PC-3 (cell line): ENCODE measurements around the gene PEX14. TPM values are rescaled to one million over a fixed set of nuclear protein-coding genes. Genes with fewer than 3 reads are reported as not detected.

Experiments used
- ATAC-seq: fragments of 200-7000 bp; cut with Tn5 transposase; 2 replicates; pipeline ENCODE4 v1.9.1; 2020; ENCODE audit warnings: mild to moderate bottlenecking, moderate library complexity
- BruUV-seq: library from RNA; stranded (reverse); fragments of 400-500 nt; replicated peaks from 2 replicates; lab custom pipeline; 2021; lab: Mats Ljungman, UMichigan
- CTCF ChIA-PET: fragments of 300-600 bp; sonication (Branson Sonifier 250); formaldehyde crosslinking; loops from one replicate; lab custom pipeline; 2022; ENCODE audit warnings: antibody characterized with exemption; lab: Charles Lee
- POLR2A ChIA-PET: fragments of 300-600 bp; sonication (Branson Sonifier 250); formaldehyde crosslinking; loops from one replicate; lab custom pipeline; 2022; ENCODE audit warnings: antibody characterized with exemption; ENCODE audit not compliant: unreplicated experiment; lab: Charles Lee
- DNase-seq: peaks from one replicate; pipeline ENCODE4 v3.0.0-alpha.2; 2015
- H2AFZ ChIP-seq: fragments of 300-600 bp; sonication (generic); 2 replicates; pipeline ENCODE4 v1.6.0; 2016; ENCODE audit warnings: antibody characterized with exemption, low read length
- H3F3A ChIP-seq: fragments of 300-600 bp; sonication (generic); one replicate; pipeline ENCODE4 v1.6.0; 2017; ENCODE audit warnings: antibody characterized with exemption, low read length, control low read depth, mild to moderate bottlenecking; ENCODE audit not compliant: unreplicated experiment
- H3K27ac ChIP-seq: fragments of 300-600 bp; sonication (generic); 2 replicates; pipeline ENCODE4 v1.5.1; 2016; ENCODE audit warnings: mild to moderate bottlenecking, low read length
- H3K27me3 ChIP-seq: fragments of 300-600 bp; sonication (generic); 2 replicates; pipeline ENCODE4 v1.6.1; 2016; ENCODE audit warnings: low read length, mixed read lengths
- H3K36me3 ChIP-seq: fragments of 300-600 bp; sonication (generic); 2 replicates; pipeline ENCODE4 v1.6.1; 2016; ENCODE audit warnings: low read depth, mixed run types, low read length, mixed read lengths
- H3K4me1 ChIP-seq: fragments of 300-600 bp; sonication (generic); 2 replicates; pipeline ENCODE4 v1.5.1; 2016; ENCODE audit warnings: low read length; ENCODE audit not compliant: insufficient read depth
- H3K4me2 ChIP-seq: fragments of 300-600 bp; sonication (generic); 2 replicates; pipeline ENCODE4 v1.6.0; 2016; ENCODE audit warnings: low read length
- H3K4me3 ChIP-seq: fragments of 300-600 bp; sonication (generic); 2 replicates; pipeline ENCODE4 v1.5.1; 2016; ENCODE audit warnings: mild to moderate bottlenecking, low read length, mixed read lengths
- H3K79me2 ChIP-seq: fragments of 300-600 bp; sonication (generic); 2 replicates; pipeline ENCODE4 v1.6.1; 2017; ENCODE audit warnings: low read length, mixed read lengths
- H3K9ac ChIP-seq: fragments of 300-600 bp; sonication (generic); 2 replicates; pipeline ENCODE4 v1.6.0; 2016; ENCODE audit warnings: mild to moderate bottlenecking, low read length
- H3K9me2 ChIP-seq: fragments of 300-600 bp; sonication (generic); replicated peaks from 2 replicates; pipeline ENCODE4 v1.6.1; 2016; ENCODE audit warnings: mixed run types, low read length, mixed read lengths
- H3K9me3 ChIP-seq: fragments of 300-600 bp; sonication (generic); 2 replicates; pipeline ENCODE4 v1.6.1; 2016; ENCODE audit warnings: low read length, mixed read lengths
- H4K20me1 ChIP-seq: fragments of 300-600 bp; sonication (generic); 2 replicates; pipeline ENCODE4 v1.6.1; 2016; ENCODE audit warnings: low read length, mixed read lengths
- EZH2 ChIP-seq: fragments of 300-600 bp; sonication (generic); IDR thresholded peaks from one replicate; pipeline ENCODE4 v1.6.1; 2017; ENCODE audit warnings: antibody characterized with exemption, mild to moderate bottlenecking, low read length; ENCODE audit not compliant: unreplicated experiment
- EZH2phosphoT487 ChIP-seq: fragments of 300-600 bp; sonication (generic); IDR thresholded peaks from 2 replicates; pipeline ENCODE4 v1.6.1; 2018; ENCODE audit warnings: mild to moderate bottlenecking, antibody characterized with exemption, low read length, borderline replicate concordance
- intact Hi-C: fragments of 100-400 bp; cut with micrococcal nuclease; formaldehyde crosslinking; loops from 2 replicates; pipeline ENCODE4 v1.9.0; 2023
- total RNA-seq: library from RNA; depleted of rRNA; stranded (reverse); fragments of >200 nt; gene quantifications from 2 replicates; pipeline ENCODE4 v1.2.3, GENCODE V29; 2014
- TF ChIP-seq, protein P1 (sequence below): fragments of 300-600 bp; sonication (generic); conservative IDR thresholded peaks from 2 replicates; pipeline ENCODE4 v1.5.1; 2017; ENCODE audit warnings: antibody characterized with exemption, low read depth, mild to moderate bottlenecking, low read length

Gene PEX14
- total RNA-seq, 1 experiment from 2014 or later: 24.9 TPM

DNA sequence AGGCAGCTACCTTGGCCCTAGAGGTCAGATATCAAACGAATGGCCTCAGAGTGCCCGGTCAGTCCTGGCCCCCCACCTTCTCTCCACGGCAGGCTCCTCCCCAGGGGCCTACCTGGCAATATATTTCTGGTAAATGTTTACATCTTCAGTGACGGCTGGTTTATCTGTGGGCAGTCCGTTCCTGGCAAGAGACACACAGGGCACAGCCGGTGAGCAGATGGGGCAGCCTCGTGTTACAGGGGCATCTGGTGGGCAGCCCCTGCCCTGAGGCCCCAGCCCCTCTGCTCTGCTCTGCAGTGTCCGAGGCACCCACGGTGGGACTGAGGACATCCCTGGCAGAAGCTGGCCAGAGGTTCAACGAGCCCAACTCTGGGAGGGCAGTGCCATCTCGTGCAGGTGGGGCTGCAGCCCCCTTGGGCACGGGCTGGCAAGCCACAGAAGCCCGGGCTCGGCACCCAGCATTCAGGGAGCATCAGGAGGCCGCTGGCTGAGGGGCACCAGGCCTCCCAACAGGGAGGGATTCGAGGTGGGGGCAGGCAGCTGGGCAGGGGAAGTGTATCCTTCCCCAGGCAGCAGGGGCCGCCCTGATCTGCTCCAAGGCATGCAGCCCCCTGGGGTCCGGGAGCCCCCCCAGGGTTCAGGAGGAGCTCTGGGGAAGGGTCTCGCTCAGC, 183.8 kb downstream of the PEX14 start:
- no peaks in the 10 kb centered on the region for H3K9me2 ChIP-seq
- intact Hi-C loops: no loop called here
- no peak for DNase-seq
- H3K9ac ChIP-seq: no peak overlapping the region
- H3K9me3 ChIP-seq: no peaks in the 10 kb centered on the region
- no peak for ATAC-seq
- CTCF ChIA-PET: no interaction called here
- BruUV-seq: no TSS peak
- no peaks in the 10 kb centered on the region for H3F3A ChIP-seq
- H3K79me2 ChIP-seq: no peaks in the 10 kb centered on the region
- no peak overlapping the region for H3K27ac ChIP-seq
- H3K27me3 ChIP-seq: no peaks in the 10 kb centered on the region
- POLR2A ChIA-PET: no interaction called here
- H3K36me3 ChIP-seq: no peaks in the 10 kb centered on the region
- H4K20me1 ChIP-seq: no peaks in the 10 kb centered on the region
- TF ChIP-seq, protein P1, sequence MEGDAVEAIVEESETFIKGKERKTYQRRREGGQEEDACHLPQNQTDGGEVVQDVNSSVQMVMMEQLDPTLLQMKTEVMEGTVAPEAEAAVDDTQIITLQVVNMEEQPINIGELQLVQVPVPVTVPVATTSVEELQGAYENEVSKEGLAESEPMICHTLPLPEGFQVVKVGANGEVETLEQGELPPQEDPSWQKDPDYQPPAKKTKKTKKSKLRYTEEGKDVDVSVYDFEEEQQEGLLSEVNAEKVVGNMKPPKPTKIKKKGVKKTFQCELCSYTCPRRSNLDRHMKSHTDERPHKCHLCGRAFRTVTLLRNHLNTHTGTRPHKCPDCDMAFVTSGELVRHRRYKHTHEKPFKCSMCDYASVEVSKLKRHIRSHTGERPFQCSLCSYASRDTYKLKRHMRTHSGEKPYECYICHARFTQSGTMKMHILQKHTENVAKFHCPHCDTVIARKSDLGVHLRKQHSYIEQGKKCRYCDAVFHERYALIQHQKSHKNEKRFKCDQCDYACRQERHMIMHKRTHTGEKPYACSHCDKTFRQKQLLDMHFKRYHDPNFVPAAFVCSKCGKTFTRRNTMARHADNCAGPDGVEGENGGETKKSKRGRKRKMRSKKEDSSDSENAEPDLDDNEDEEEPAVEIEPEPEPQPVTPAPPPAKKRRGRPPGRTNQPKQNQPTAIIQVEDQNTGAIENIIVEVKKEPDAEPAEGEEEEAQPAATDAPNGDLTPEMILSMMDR: no peak
- TF ChIP-seq EZH2phosphoT487: no peak
- TF ChIP-seq EZH2: no peak
- no peak overlapping the region for H2AFZ ChIP-seq
- H3K4me1 ChIP-seq: no peaks in the 10 kb centered on the region
- H3K4me2 ChIP-seq: no peak overlapping the region
- H3K4me3 ChIP-seq: no peak overlapping the region

DNA sequence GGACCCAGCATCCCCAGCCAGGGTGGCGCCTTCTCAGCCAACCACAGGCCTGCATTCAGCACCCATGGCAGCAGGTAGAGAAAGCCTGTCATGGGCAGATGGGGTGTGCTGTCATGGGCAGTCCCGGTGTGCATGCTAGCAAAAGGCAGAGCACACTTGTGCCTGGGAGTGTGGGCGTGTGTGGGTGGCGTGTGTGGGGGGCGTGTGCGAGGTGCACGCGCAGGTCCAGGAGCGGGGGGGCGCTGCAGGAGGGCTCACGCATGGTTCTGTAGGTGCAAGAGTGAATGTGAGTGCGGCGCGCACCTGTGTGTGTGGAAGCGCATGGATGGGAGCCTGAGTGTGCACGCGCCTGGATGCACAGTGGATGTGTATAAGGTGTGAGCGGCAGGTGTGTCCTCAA, 184.5 kb downstream of the PEX14 start:
- TF ChIP-seq EZH2phosphoT487 (no peak), EZH2 (no peak)
- TF ChIP-seq, protein P1: no peak
- H3K27ac ChIP-seq: no peak overlapping the region
- ATAC-seq (no peak), DNase-seq (no peak)
- no peak overlapping the region for H2AFZ ChIP-seq
- ChIA-PET CTCF (no interaction called here), POLR2A (no interaction called here)
- H3K36me3 ChIP-seq: no peaks in the 10 kb centered on the region
- H3K4me3 ChIP-seq: no peak overlapping the region
- no peaks in the 10 kb centered on the region for H3K27me3 ChIP-seq
- no peaks in the 10 kb centered on the region for H4K20me1 ChIP-seq
- H3K4me1 ChIP-seq: no peaks in the 10 kb centered on the region
- no peak overlapping the region for H3K9ac ChIP-seq
- H3K79me2 ChIP-seq: no peaks in the 10 kb centered on the region
- no peak overlapping the region for H3K4me2 ChIP-seq
- H3K9me3 ChIP-seq: no peaks in the 10 kb centered on the region
- BruUV-seq: no TSS peak
- H3F3A ChIP-seq: no peaks in the 10 kb centered on the region
- H3K9me2 ChIP-seq: no peaks in the 10 kb centered on the region
- intact Hi-C loops: no loop called here

DNA sequence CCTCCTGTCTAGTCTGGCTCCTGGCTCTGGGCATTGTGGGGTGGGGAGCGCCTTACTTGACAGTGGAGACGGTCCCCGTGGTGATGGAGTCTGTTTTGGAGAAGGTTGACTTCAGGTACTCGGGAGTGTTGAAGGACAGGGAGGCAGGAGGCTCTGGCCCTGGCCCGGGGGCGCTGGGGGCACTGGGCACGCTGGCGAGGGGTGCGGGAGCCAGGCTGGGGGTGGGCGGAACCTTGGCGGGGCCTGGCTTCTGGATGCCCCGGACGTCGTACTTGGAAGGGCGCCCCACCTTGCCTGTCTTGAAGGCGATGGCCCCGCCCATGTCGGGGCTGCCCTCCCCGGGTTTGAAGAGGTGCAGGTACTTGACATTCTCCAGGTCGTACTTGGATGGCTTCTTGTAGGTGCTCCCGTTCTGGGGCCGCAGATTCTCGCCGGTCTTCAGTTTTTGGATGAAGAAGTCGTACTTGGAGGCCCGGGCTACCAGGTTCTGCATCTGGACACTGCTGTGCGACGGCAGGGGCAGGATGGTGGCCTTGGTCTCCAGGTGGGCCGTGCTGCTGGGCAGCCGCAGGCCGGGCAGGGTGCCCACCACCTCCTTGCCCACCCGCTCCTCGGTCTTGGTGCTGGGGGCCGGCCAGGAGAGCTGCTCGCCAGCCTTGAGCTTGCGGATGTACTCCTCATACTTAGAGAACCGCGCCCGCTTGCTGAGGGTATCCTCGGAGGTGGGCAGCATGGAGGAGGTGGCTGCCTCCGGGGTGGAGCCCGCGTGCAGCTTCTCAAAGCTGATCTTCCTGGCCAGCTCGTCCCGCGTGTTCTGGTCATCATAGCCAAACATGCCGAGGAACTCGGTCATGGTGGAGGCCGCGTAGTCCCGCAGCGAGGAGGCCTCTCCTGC, 185.1 kb downstream of the PEX14 start:
- Histone ChIP-seq H3K27ac (no peak overlapping the region), H3K9me3 (no peaks in the 10 kb centered on the region), H3K36me3 (no peaks in the 10 kb centered on the region), H3K9ac (no peak overlapping the region), H3K4me2 (no peak overlapping the region), H3F3A (no peaks in the 10 kb centered on the region), H3K27me3 (no peaks in the 10 kb centered on the region), H3K9me2 (no peaks in the 10 kb centered on the region), H3K4me1 (no peaks in the 10 kb centered on the region), H3K4me3 (no peak overlapping the region), H4K20me1 (no peaks in the 10 kb centered on the region), H3K79me2 (no peaks in the 10 kb centered on the region), H2AFZ (no peak overlapping the region)
- ATAC-seq (no peak), DNase-seq (no peak)
- intact Hi-C loops: no loop called here
- TF ChIP-seq EZH2 (no peak), EZH2phosphoT487 (no peak)
- TF ChIP-seq, protein P1: no peak
- POLR2A ChIA-PET: no interaction called here
- no TSS peak for BruUV-seq
- CTCF ChIA-PET: no interaction called here
